Measurements from ENCODE around the gene STXBP6.

Gene STXBP6

DNA sequence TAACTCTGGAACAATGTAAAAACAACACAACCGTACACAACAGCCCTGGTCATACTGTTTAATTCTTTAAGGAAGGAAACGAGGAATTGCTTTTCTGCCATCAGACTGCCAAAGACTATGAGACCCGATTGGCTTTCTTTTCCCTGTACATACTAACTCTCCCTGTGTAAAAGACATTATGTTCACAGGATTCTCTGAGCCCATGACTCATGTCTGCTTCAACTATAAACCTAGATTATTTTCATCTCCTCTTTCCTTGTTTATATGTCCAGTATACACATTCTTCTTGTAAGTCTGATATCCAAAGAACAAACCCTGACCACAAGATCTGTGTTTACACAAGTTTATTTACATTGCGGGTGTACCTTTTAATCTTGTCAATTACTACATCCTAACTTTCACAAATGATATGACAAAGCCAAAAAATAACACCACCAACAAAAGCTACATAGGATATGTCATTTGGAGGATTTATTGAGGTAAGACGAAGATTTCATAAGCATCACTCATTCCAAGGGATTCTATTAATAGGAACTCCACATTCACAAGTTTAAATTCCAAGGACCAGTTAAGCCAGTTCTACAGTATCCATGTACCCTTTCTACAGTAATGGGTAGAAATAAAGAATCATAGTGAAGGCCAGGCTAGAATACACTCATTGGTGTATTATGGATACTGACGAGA, 67.3 kb downstream of the STXBP6 start:
- Histone ChIP-seq H3K4me1 (ENCODE audit: control insufficient read depth, insufficient read depth, low read depth, low read length) (no peaks in the 10 kb centered on the region), H3K27me3 (ENCODE audit: control insufficient read depth in 1 of 2, insufficient read depth in 1 of 2, low read length in 2 of 2) (no peaks in the 10 kb centered on the region), H3K27ac (ENCODE audit: low read length, poor library complexity, severe bottlenecking) (no peak overlapping the region)

GRCh38 chr14:24979725-24980239, 70.2 kb downstream of the STXBP6 start:
- no peak overlapping the region for H3K9ac ChIP-seq (ENCODE audit: low read length)
- no peak overlapping the region for H2BK120ac ChIP-seq (ENCODE audit: low read depth, low read length)
- no peak overlapping the region for H3K4me3 ChIP-seq (ENCODE audit: insufficient read depth in 1 of 2, low read depth in 1 of 2, low read length in 2 of 2)
- no peak overlapping the region for H2BK5ac ChIP-seq (ENCODE audit: low read depth, low read length, poor library complexity, severe bottlenecking)
- H3K4me1 ChIP-seq (ENCODE audit: control insufficient read depth, insufficient read depth, low read depth, low read length): no peaks in the 10 kb centered on the region
- H3K14ac ChIP-seq (ENCODE audit: low read length in 2 of 2): no peak overlapping the region
- H4K8ac ChIP-seq (ENCODE audit: low read length): no peak overlapping the region
- H3K18ac ChIP-seq (ENCODE audit: low read depth in 1 of 2, low read length in 2 of 2): no peak overlapping the region
- H3K4ac ChIP-seq (ENCODE audit: low read depth in 1 of 2, low read length in 2 of 2): no peak overlapping the region
- no peak for DNase-seq
- H2BK12ac ChIP-seq (ENCODE audit: low read length in 2 of 2): no peak overlapping the region
- no peaks in the 10 kb centered on the region for H3K79me1 ChIP-seq (replicated peaks; ENCODE audit: low read length, poor library complexity, severe bottlenecking)
- no peaks in the 10 kb centered on the region for H3K36me3 ChIP-seq (ENCODE audit: control insufficient read depth in 1 of 2, insufficient read depth in 2 of 2, low read depth in 1 of 2, low read length in 2 of 2)
- peak overlapping the region; percentile 22 for H3K27ac ChIP-seq (ENCODE audit: low read length, poor library complexity, severe bottlenecking)
- H3K27me3 ChIP-seq (ENCODE audit: control insufficient read depth in 1 of 2, insufficient read depth in 1 of 2, low read length in 2 of 2): no peaks in the 10 kb centered on the region
- no peak overlapping the region for H4K91ac ChIP-seq (ENCODE audit: low read length)
- H3K9me3 ChIP-seq (ENCODE audit: control insufficient read depth, low read length): no peaks in the 10 kb centered on the region
- H2AK5ac ChIP-seq (ENCODE audit: low read length, severe bottlenecking): no peak overlapping the region
- no peak overlapping the region for H3K4me2 ChIP-seq (ENCODE audit: low read length, poor library complexity, severe bottlenecking)
- WGBS: 82% methylated on average over 2 of the region's 2 CpGs
- H3K23ac ChIP-seq (ENCODE audit: low read length in 2 of 2): no peak overlapping the region
- H2AFZ ChIP-seq (ENCODE audit: low read depth, low read length): no peak overlapping the region
- no peak overlapping the region for H2BK15ac ChIP-seq (ENCODE audit: low read depth, poor library complexity, severe bottlenecking)

More for the DNA sequence above, 67.3 kb downstream of the STXBP6 start:
- H2AFZ ChIP-seq (ENCODE audit: low read depth, low read length): no peak overlapping the region
- no peaks in the 10 kb centered on the region for H3K79me1 ChIP-seq (replicated peaks; ENCODE audit: low read length, poor library complexity, severe bottlenecking)
- DNase-seq: peak; percentile 94
- H4K91ac ChIP-seq (ENCODE audit: low read length): no peak overlapping the region
- peak overlapping the region in 1 of 2 experiments; percentile 100 for H2BK12ac ChIP-seq (ENCODE audit: low read length in 2 of 2)
- H3K23ac ChIP-seq (ENCODE audit: low read length in 2 of 2): no peak overlapping the region
- no peak overlapping the region for H3K14ac ChIP-seq (ENCODE audit: low read length in 2 of 2)
- no peak overlapping the region for H3K4me2 ChIP-seq (ENCODE audit: low read length, poor library complexity, severe bottlenecking)
- H3K36me3 ChIP-seq (ENCODE audit: control insufficient read depth in 1 of 2, insufficient read depth in 2 of 2, low read depth in 1 of 2, low read length in 2 of 2): peaks cover 0 to 5% of the 10 kb centered on the region in 2 experiments
- no peak overlapping the region for H2BK5ac ChIP-seq (ENCODE audit: low read depth, low read length, poor library complexity, severe bottlenecking)
- no peak overlapping the region for H2BK15ac ChIP-seq (ENCODE audit: low read depth, poor library complexity, severe bottlenecking)
- peak overlapping the region; percentile 97 for H4K8ac ChIP-seq (ENCODE audit: low read length)
- peak overlapping the region in 1 of 2 experiments; percentile 77 for H3K4ac ChIP-seq (ENCODE audit: low read depth in 1 of 2, low read length in 2 of 2)
- WGBS: 12% methylated on average over 3 of the region's 6 CpGs
- no peak overlapping the region for H3K9ac ChIP-seq (ENCODE audit: low read length)
- H3K9me3 ChIP-seq (ENCODE audit: control insufficient read depth, low read length): no peaks in the 10 kb centered on the region
- peak overlapping the region; percentile 73 for H2BK120ac ChIP-seq (ENCODE audit: low read depth, low read length)
- H3K4me3 ChIP-seq (ENCODE audit: insufficient read depth in 1 of 2, low read depth in 1 of 2, low read length in 2 of 2): no peak overlapping the region
- H3K18ac ChIP-seq (ENCODE audit: low read depth in 1 of 2, low read length in 2 of 2): peak overlapping the region; percentile 92 to 98
- H2AK5ac ChIP-seq (ENCODE audit: low read length, severe bottlenecking): no peak overlapping the region

DNA sequence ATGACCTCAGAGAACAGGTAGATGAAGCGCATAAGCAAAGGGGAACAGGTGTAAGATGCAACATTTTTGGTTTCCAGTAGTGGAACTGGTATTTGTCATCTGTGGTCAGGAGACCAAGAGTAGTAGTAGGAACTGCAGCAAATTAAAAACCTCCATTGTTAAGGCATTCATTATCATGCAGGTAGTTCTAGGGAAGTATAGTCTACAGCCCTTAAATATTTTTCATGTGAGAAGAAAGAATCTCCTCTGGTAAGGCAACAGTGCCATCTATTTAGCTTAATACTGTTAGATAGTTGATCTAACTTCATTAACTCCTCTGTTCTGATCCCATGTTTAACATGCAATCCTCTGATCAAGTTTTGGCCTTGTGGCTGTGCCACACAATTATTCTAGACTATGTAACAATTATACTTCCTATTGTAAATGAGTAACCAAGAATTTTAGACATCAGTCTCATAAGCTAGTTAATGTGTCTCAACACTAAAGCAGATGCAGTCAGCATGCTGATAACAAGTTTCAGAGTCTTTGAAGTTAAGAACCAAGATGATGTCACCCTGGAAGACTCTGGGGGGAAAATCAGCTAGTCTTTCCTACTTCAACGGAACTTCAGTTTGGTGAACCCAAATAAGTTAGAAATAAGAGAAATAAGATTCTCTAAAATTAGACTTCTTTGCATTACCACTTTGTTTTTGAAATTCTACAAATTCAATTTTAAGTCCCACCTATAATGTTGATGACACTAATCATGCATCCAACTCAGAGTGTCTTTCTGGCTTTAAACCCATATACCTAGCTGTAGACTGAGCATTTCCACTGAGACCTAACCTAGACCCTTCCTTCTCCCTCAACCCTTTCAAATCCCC, 70.9 kb downstream of the STXBP6 start:
- 86% methylated on average over 1 of the region's 2 CpGs for WGBS
- H3K9me3 ChIP-seq (ENCODE audit: control insufficient read depth, low read length): no peaks in the 10 kb centered on the region
- H3K18ac ChIP-seq (ENCODE audit: low read depth in 1 of 2, low read length in 2 of 2): no peak overlapping the region
- peak overlapping the region; percentile 22 for H3K27ac ChIP-seq (ENCODE audit: low read length, poor library complexity, severe bottlenecking)
- no peak overlapping the region for H2AK5ac ChIP-seq (ENCODE audit: low read length, severe bottlenecking)
- DNase-seq: no peak
- no peak overlapping the region for H3K4me2 ChIP-seq (ENCODE audit: low read length, poor library complexity, severe bottlenecking)
- no peak overlapping the region for H3K14ac ChIP-seq (ENCODE audit: low read length in 2 of 2)
- no peak overlapping the region for H4K91ac ChIP-seq (ENCODE audit: low read length)
- H3K4me1 ChIP-seq (ENCODE audit: control insufficient read depth, insufficient read depth, low read depth, low read length): no peaks in the 10 kb centered on the region
- peak overlapping the region in 1 of 2 experiments; percentile 67 for H3K4ac ChIP-seq (ENCODE audit: low read depth in 1 of 2, low read length in 2 of 2)
- no peak overlapping the region for H4K8ac ChIP-seq (ENCODE audit: low read length)
- H2BK15ac ChIP-seq (ENCODE audit: low read depth, poor library complexity, severe bottlenecking): no peak overlapping the region
- no peaks in the 10 kb centered on the region for H3K36me3 ChIP-seq (ENCODE audit: control insufficient read depth in 1 of 2, insufficient read depth in 2 of 2, low read depth in 1 of 2, low read length in 2 of 2)
- H3K9ac ChIP-seq (ENCODE audit: low read length): no peak overlapping the region
- no peak overlapping the region for H2AFZ ChIP-seq (ENCODE audit: low read depth, low read length)
- no peaks in the 10 kb centered on the region for H3K79me1 ChIP-seq (replicated peaks; ENCODE audit: low read length, poor library complexity, severe bottlenecking)
- H2BK120ac ChIP-seq (ENCODE audit: low read depth, low read length): no peak overlapping the region
- no peaks in the 10 kb centered on the region for H3K27me3 ChIP-seq (ENCODE audit: control insufficient read depth in 1 of 2, insufficient read depth in 1 of 2, low read length in 2 of 2)
- no peak overlapping the region for H2BK5ac ChIP-seq (ENCODE audit: low read depth, low read length, poor library complexity, severe bottlenecking)
- H3K4me3 ChIP-seq (ENCODE audit: insufficient read depth in 1 of 2, low read depth in 1 of 2, low read length in 2 of 2): no peak overlapping the region
- no peak overlapping the region for H3K23ac ChIP-seq (ENCODE audit: low read length in 2 of 2)
- H2BK12ac ChIP-seq (ENCODE audit: low read length in 2 of 2): peak overlapping the region in 1 of 2 experiments; percentile 71

DNA sequence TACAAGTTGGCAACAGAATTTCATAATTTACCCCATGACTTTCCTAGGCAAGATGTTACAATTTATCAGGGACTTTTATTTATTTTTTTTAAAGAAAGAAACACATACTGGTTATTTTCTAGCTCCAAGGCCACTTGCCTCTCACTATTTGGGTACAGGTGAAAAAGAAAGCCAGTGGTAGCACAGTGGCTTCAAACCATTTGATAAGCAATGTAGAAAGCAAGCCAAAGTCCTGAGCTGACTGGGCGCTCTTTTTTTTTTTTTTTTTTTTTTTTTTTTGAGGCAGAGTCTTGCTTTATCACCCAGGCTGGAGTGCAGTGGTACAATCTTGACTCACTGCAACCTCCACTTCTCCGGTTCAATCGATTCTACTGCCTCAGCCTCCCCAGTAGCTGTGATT, 73.3 kb downstream of the STXBP6 start:
- no peak overlapping the region for H3K14ac ChIP-seq (ENCODE audit: low read length in 2 of 2)
- no peak overlapping the region for H4K91ac ChIP-seq (ENCODE audit: low read length)
- H3K4me1 ChIP-seq (ENCODE audit: control insufficient read depth, insufficient read depth, low read depth, low read length): no peaks in the 10 kb centered on the region
- no peaks in the 10 kb centered on the region for H3K27me3 ChIP-seq (ENCODE audit: control insufficient read depth in 1 of 2, insufficient read depth in 1 of 2, low read length in 2 of 2)
- H2BK120ac ChIP-seq (ENCODE audit: low read depth, low read length): no peak overlapping the region
- H3K27ac ChIP-seq (ENCODE audit: low read length, poor library complexity, severe bottlenecking): no peak overlapping the region
- no peak for DNase-seq
- no peak overlapping the region for H2BK15ac ChIP-seq (ENCODE audit: low read depth, poor library complexity, severe bottlenecking)
- H3K79me1 ChIP-seq (replicated peaks; ENCODE audit: low read length, poor library complexity, severe bottlenecking): no peaks in the 10 kb centered on the region
- H3K18ac ChIP-seq (ENCODE audit: low read depth in 1 of 2, low read length in 2 of 2): no peak overlapping the region
- no peak overlapping the region for H3K4ac ChIP-seq (ENCODE audit: low read depth in 1 of 2, low read length in 2 of 2)
- H3K4me3 ChIP-seq (ENCODE audit: insufficient read depth in 1 of 2, low read depth in 1 of 2, low read length in 2 of 2): no peak overlapping the region
- no peak overlapping the region for H2AK5ac ChIP-seq (ENCODE audit: low read length, severe bottlenecking)
- H3K36me3 ChIP-seq (ENCODE audit: control insufficient read depth in 1 of 2, insufficient read depth in 2 of 2, low read depth in 1 of 2, low read length in 2 of 2): no peaks in the 10 kb centered on the region
- H2BK5ac ChIP-seq (ENCODE audit: low read depth, low read length, poor library complexity, severe bottlenecking): no peak overlapping the region
- H3K9ac ChIP-seq (ENCODE audit: low read length): no peak overlapping the region
- H3K23ac ChIP-seq (ENCODE audit: low read length in 2 of 2): no peak overlapping the region
- no peak overlapping the region for H4K8ac ChIP-seq (ENCODE audit: low read length)
- H2AFZ ChIP-seq (ENCODE audit: low read depth, low read length): no peak overlapping the region
- no peak overlapping the region for H3K4me2 ChIP-seq (ENCODE audit: low read length, poor library complexity, severe bottlenecking)
- H3K9me3 ChIP-seq (ENCODE audit: control insufficient read depth, low read length): no peaks in the 10 kb centered on the region
- WGBS: no CpG with 5 or more reads among the region's 3 CpGs
- no peak overlapping the region for H2BK12ac ChIP-seq (ENCODE audit: low read length in 2 of 2)
